ENCODE data around the gene DIRAS1. TPM values are rescaled to one million over a fixed set of nuclear protein-coding genes. Genes with fewer than 3 reads are reported as not detected.
"Not testable (repeated sequence)": the region's sequence is repeated elsewhere in the genome, so short reads cannot be mapped to it uniquely, and the experiment has no call there.

The DIRAS1 gene
- total RNA-seq, 2 donors from 2014 or later: 3.8 to 24.6 TPM

DNA sequence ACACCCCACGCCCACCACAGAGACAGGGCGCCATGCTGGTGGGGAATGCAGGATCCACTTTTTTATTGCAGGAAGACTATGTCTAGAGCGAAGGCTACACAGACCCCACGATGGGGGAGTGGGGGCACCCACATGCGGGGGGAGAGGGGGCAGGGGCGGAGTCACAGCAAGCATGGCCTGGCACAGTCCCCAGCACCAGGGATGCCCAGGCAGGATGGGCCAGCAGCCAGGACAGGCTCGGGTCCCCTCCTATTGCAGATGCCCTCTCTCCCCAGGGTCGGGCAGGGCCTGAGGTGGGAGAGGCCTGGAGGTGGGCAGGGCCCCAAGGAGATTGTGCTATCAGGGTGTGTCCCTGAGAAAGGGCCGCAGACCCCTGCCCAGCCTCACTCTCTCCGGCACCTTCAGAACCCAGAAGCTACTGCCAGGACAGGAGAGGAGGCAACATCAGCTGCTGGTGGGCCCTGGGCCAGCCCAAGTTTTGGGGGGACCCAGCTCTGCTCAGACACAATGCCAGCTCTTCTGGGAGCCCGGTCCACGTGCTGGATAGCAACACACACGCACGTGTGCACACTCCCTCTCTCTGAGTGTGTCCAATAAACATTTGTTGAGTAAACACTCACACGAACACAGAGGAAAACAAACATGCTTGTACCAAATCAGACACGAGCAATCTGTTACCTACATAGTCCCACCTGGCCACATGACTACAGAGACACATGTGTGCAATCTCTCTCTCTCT lies 6.5 kb downstream of the DIRAS1 start:
- Histone ChIP-seq H3K36me3 (no peaks in the 10 kb centered on the region), H3K4me1 (replicated peaks) (no peaks in the 10 kb centered on the region), H3K27ac (no peak overlapping the region), H3K4me3 (no peak overlapping the region), H3K27me3 (replicated peaks; ENCODE audit: insufficient read depth) (no peaks in the 10 kb centered on the region), H3K9me3 (no peaks in the 10 kb centered on the region)
- intact Hi-C loops (cut with DNase I): no loop called here
- 79% methylated on average over 10 of the region's 16 CpGs for WGBS
- TF ChIP-seq, protein P1, sequence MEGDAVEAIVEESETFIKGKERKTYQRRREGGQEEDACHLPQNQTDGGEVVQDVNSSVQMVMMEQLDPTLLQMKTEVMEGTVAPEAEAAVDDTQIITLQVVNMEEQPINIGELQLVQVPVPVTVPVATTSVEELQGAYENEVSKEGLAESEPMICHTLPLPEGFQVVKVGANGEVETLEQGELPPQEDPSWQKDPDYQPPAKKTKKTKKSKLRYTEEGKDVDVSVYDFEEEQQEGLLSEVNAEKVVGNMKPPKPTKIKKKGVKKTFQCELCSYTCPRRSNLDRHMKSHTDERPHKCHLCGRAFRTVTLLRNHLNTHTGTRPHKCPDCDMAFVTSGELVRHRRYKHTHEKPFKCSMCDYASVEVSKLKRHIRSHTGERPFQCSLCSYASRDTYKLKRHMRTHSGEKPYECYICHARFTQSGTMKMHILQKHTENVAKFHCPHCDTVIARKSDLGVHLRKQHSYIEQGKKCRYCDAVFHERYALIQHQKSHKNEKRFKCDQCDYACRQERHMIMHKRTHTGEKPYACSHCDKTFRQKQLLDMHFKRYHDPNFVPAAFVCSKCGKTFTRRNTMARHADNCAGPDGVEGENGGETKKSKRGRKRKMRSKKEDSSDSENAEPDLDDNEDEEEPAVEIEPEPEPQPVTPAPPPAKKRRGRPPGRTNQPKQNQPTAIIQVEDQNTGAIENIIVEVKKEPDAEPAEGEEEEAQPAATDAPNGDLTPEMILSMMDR (IDR thresholded peaks at IDR 0.05): no peak
- TF ChIP-seq POLR2AphosphoS5 (IDR thresholded peaks at IDR 0.05): no peak
- no peak for TF ChIP-seq POLR2A (IDR thresholded peaks at IDR 0.05)
- DNase-seq (ENCODE audit: low spot score): no peak

DNA sequence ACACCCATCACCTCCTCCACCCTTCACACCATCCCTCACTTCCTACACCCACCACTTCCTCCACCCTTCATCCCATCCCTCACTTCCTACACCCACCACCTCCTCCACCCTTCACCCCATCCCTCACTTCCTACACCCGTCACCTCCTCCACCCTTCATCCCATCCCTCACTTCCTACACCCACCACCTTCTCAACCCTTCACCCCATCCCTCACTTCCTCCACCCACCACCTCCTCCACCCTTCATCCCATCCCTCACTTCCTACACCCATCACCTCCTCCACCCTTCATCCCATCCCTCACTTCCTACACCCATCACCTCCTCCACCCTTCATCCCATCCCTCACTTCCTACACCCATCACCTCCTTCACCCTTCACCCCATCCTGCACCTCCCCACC lies 7.1 kb downstream of the DIRAS1 start:
- H3K36me3 ChIP-seq; H3K4me1 ChIP-seq (replicated peaks); H3K4me3 ChIP-seq; intact Hi-C loops (cut with DNase I); H3K27me3 ChIP-seq (replicated peaks; ENCODE audit: insufficient read depth); H3K9me3 ChIP-seq; DNase-seq (ENCODE audit: low spot score); H3K27ac ChIP-seq: not testable (repeated sequence)
- 93% methylated on average over 1 of the region's 1 CpG for WGBS

DNA sequence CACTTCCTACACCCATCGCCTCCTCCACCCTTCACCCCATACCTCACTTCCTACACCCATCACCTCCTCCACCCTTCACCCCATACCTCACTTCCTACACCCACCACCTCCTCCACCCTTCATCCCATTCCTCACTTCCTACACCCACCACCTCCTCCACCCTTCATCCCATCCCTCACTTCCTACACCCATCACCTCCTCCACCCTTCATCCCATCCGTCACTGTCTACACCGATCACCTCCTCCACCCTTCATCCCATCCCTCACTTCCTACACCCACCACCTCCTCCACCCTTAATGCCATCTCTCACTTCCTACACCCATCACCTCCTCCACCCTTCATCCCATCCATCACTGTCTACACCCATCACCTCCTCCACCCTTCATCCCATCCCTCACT lies 8.0 kb downstream of the DIRAS1 start:
- H3K27me3 ChIP-seq (replicated peaks; ENCODE audit: insufficient read depth); H3K4me1 ChIP-seq (replicated peaks); intact Hi-C loops (cut with DNase I); DNase-seq (ENCODE audit: low spot score); H3K4me3 ChIP-seq; H3K9me3 ChIP-seq; H3K36me3 ChIP-seq; H3K27ac ChIP-seq: not testable (repeated sequence)
- 93% methylated on average over 3 of the region's 3 CpGs for WGBS

DNA sequence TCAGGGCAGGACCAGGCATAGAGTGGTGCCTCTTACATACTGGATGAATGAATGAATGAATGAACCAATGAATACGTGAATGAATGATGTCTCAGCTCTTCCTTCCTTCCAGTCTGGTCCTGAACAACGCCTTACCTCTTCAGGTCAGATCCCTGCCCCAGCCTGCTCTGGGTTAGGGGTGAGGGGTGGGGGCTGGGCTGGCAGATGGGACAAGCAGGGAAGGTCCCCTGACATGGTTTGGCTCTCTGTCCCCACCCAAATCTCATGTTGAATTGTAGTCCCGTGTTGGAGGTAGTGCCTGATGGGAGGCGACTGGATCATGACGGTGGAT lies 9.3 kb downstream of the DIRAS1 start:
- Histone ChIP-seq H3K4me3 (no peak overlapping the region), H3K27me3 (replicated peaks; ENCODE audit: insufficient read depth) (no peaks in the 10 kb centered on the region), H3K36me3 (no peaks in the 10 kb centered on the region), H3K4me1 (replicated peaks) (no peaks in the 10 kb centered on the region), H3K27ac (no peak overlapping the region), H3K9me3 (no peaks in the 10 kb centered on the region)
- TF ChIP-seq POLR2AphosphoS5 (IDR thresholded peaks at IDR 0.05): no peak
- no peak for DNase-seq (ENCODE audit: low spot score)
- intact Hi-C loops (cut with DNase I): no loop called here
- WGBS: 72% methylated on average over 5 of the region's 5 CpGs

DNA sequence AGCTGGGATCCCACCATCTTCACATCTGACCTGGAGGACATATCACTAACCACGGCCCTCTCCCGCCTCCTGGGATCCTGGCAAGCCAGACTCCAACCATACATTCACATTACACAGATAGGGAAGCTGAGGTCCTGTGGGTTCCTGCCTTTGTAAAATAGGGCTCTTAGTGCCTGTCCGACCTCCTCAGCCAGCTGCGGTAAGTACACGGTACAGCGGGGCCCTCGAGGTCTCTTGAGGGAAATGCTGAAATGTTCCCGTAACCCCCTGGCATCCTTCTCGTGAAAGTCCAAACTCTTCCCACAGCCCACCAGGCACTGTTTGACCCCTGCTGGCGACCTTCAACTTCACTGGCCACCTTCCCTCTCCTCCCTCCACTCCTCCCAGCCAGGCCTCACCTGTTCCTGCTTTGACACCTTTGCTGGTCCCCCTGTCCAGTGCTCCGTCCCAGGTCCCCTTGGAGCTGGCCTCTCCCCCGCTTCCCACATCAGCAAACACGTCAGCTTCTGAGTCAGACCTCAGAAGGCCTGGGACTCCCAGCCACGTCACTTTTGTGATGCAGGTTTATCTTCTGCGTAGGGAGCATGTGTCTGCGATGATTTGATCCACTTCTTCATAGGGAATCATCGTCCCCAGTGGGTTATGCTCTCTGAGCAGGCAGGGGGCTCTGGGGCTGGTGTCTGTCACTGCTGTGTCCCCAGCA lies 9.8 kb downstream of the DIRAS1 start:
- Histone ChIP-seq H3K9me3 (no peaks in the 10 kb centered on the region), H3K27ac (no peak overlapping the region), H3K4me3 (no peak overlapping the region), H3K27me3 (replicated peaks; ENCODE audit: insufficient read depth) (no peaks in the 10 kb centered on the region), H3K36me3 (no peaks in the 10 kb centered on the region), H3K4me1 (replicated peaks) (no peaks in the 10 kb centered on the region)
- 62% methylated on average over 16 of the region's 17 CpGs for WGBS
- DNase-seq (ENCODE audit: low spot score): no peak
- intact Hi-C loops (cut with DNase I): no loop called here
- no peak for TF ChIP-seq POLR2AphosphoS5 (IDR thresholded peaks at IDR 0.05)
- TF ChIP-seq, protein P1 (IDR thresholded peaks at IDR 0.05): no peak
- no peak for TF ChIP-seq POLR2A (IDR thresholded peaks at IDR 0.05)

DNA sequence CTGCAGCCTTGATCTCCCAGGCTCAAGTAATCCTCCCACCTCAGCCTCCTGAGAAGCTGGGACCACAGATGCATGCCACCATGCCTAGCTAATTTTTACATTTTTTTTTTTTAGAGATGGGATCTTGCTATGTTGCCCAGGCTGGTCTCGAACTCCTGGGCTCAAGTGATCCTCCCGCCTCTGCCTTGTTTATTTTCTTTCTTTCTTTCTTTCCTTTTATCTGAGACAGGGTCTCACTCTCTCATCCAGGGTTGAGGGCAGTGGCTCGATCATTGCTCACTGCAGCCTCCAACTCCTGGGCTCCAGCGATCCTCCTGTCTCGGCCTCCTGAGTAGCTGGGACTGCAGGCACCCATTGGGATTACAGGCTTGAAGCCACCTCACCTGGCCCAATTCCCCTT lies 14.9 kb downstream of the DIRAS1 start:
- WGBS: 92% methylated on average over 5 of the region's 5 CpGs
- no peak overlapping the region for H3K27ac ChIP-seq
- intact Hi-C loops (cut with DNase I): no loop called here
- no peak overlapping the region for H3K4me3 ChIP-seq
- H3K4me1 ChIP-seq (replicated peaks): peaks cover 6% of the 10 kb centered on the region
- no peaks in the 10 kb centered on the region for H3K36me3 ChIP-seq
- H3K27me3 ChIP-seq (replicated peaks; ENCODE audit: insufficient read depth): no peaks in the 10 kb centered on the region
- no peak for DNase-seq (ENCODE audit: low spot score)
- H3K9me3 ChIP-seq: no peaks in the 10 kb centered on the region
- TF ChIP-seq POLR2AphosphoS5 (IDR thresholded peaks at IDR 0.05) (no peak), POLR2A (IDR thresholded peaks at IDR 0.05) (no peak)
- TF ChIP-seq, protein P1 (IDR thresholded peaks at IDR 0.05): no peak

Measured in prostate gland (tissue), 2 donors.